Measurements from ENCODE around the gene COX8C. TPM values are rescaled to one million over a fixed set of nuclear protein-coding genes. Genes with fewer than 3 reads are reported as not detected.
A peak's percentile ranks its signal among the peaks of the same experiment; 100 is the strongest.

Gene COX8C
- total and polyA plus RNA-seq, 10 of the 15 experiments (the other 5 are each of a cell fraction or from before 2014, with no cell fraction given) = 0.15 to 0.20 TPM; not detected in 8

GRCh38 chr14:93332397-93332852 lies 14.6 kb upstream of the COX8C start:
- ChIA-PET RAD21 (ENCODE audit: unreplicated experiment) (interaction anchor here (1.0 to 3.6 kb wide), 10 partner anchors 11 to 214 kb away, joined by 3 to 18 read pairs (median 6); partner anchors contain the start of genes GON7 and UBR7), CTCF (interaction anchor here (0.9 to 4.1 kb wide), 5 partner anchors 13 to 219 kb away, joined by 3 to 26 read pairs (median 6); no protein-coding TSS in a partner anchor), SMC1A (ENCODE audit: uncharacterized antibody, unreplicated experiment) (interaction anchor here (0.6 to 3.3 kb wide), 10 partner anchors 13 to 350 kb away, joined by 3 to 41 read pairs (median 7); no protein-coding TSS in a partner anchor), POLR2A (interaction anchor here (0.6 to 1.4 kb wide), 3 partner anchors 40 to 202 kb away, joined by 3 to 5 read pairs (median 5); no protein-coding TSS in a partner anchor)
- Histone ChIP-seq H3K27ac (ENCODE audit: control insufficient read depth, insufficient read depth) (peak overlapping the region; percentile 68), H3K27me3 (replicated peaks in 1 of 2; ENCODE audit: control insufficient read depth in 2 of 2, insufficient read depth in 2 of 2, low read length in 1 of 2) (no peaks in the 10 kb centered on the region), H3K36me3 (ENCODE audit: control insufficient read depth in 2 of 2, insufficient read depth in 2 of 2, low read length in 1 of 2) (no peaks in the 10 kb centered on the region), H3K9me3 (replicated peaks; ENCODE audit: control insufficient read depth, insufficient read depth, low read length) (peaks cover 2% of the 10 kb centered on the region; the same call in 1 of the 3 replicates), H3K4me2 (ENCODE audit: control insufficient read depth, insufficient read depth) (peak overlapping the region; percentile 78; the same call in 1 of the 2 replicates), H3K4me3 (peak overlapping the region; percentile 86), H3K79me2 (ENCODE audit: control insufficient read depth, insufficient read depth, low read length) (peaks cover 62% of the 10 kb centered on the region), H2AFZ (ENCODE audit: control insufficient read depth, low read depth, low read length) (peak overlapping the region; percentile 69), H3K4me1 (ENCODE audit: control insufficient read depth, insufficient read depth, low read length) (peaks cover 8% of the 10 kb centered on the region), H3K9ac (ENCODE audit: control insufficient read depth, insufficient read depth, low read length) (peak overlapping the region; percentile 86), H4K20me1 (ENCODE audit: control insufficient read depth, insufficient read depth) (0 out of 2 replicates have a peak, but pooled peaks cover 4% of the 10 kb centered on the region)
- BruUV-seq (replicated peaks) = no TSS peak
- intact Hi-C loops (cut with micrococcal nuclease; ENCODE audit: unreplicated experiment) (loop anchor here (2.0 to 5.0 kb wide), 2 partner anchors 200 to 216 kb away; no protein-coding TSS in a partner anchor), in situ Hi-C loops (cut with MboI) (no loop called here)
- FAIRE-seq (no peak), ATAC-seq (peak; percentile 78), DNase-seq (ENCODE audit: low read depth, low spot score) (no peak)
- TF ChIP-seq NKRF (conservative IDR thresholded peaks at IDR 0.05) (no peak), EGR1 (IDR thresholded peaks at IDR 0.05; ENCODE audit: borderline replicate concordance in 1 of 2, low read depth in 2 of 2, low read length in 2 of 2) (no peak), IKZF1 (conservative IDR thresholded peaks at IDR 0.05) (peak; percentile 41), HSF1 (IDR thresholded peaks at IDR 0.05; ENCODE audit: low read depth, low read length) (no peak), BHLHE40 (IDR thresholded peaks at IDR 0.05; ENCODE audit: borderline replicate concordance in 1 of 2, low read depth in 2 of 2, low read length in 1 of 2) (peak in 1 of 2 experiments; percentile 25; a peak in 1 of 4 replicates), BACH1 (IDR thresholded peaks at IDR 0.05; ENCODE audit: borderline replicate concordance) (0 out of 2 replicates have a peak, but pooled peaks have one; percentile 13), STAT1 (conservative IDR thresholded peaks at IDR 0.05) (0 out of 2 replicates have a peak, but pooled peaks have one; percentile 21), NR2F1 (conservative IDR thresholded peaks at IDR 0.05) (0 out of 2 replicates have a peak, but pooled peaks have one; percentile 12), FOXK2 (IDR thresholded peaks at IDR 0.05) (no peak), IKZF2 (IDR thresholded peaks at IDR 0.05) (0 out of 4 replicates have a peak, but pooled peaks of 1 of the 2 experiments have one; percentile 47), MAX (IDR thresholded peaks at IDR 0.05; ENCODE audit: low read depth, low read length) (peak; percentile 21; the same call in 1 of the 2 replicates), EP300 (IDR thresholded peaks at IDR 0.05; ENCODE audit: borderline replicate concordance in 1 of 2, control insufficient read depth in 1 of 2, low read depth in 2 of 2, low read length in 2 of 2) (no peak)
- 2% methylated on average over 45 of the region's 61 CpGs for WGBS (ENCODE audit: insufficient coverage, insufficient replicate concordance, low lambda C conversion rate, missing lambda C conversion rate)

Data from GM12878 (cell line).